ENCODE measurements around the gene TYW1. TPM values are rescaled to one million over a fixed set of nuclear protein-coding genes. Genes with fewer than 3 reads are reported as not detected.
"Not testable (repeated sequence)": the region's sequence is repeated elsewhere in the genome, so short reads cannot be mapped to it uniquely, and the experiment has no call there.

TYW1 gene
- polyA plus RNA-seq, 1 experiment, result 13.0 TPM

- H3K36me3 ChIP-seq (ENCODE audit: control insufficient read depth, insufficient read depth, low read length); POLR2A ChIA-PET; H3K27me3 ChIP-seq (ENCODE audit: control insufficient read depth, insufficient read depth, low read length): not testable (repeated sequence)
- peak overlapping the region; percentile 76 for H3K4me3 ChIP-seq (ENCODE audit: low read depth, low read length)
- DNase-seq (ENCODE audit: low read depth), result peak; percentile 59
- TF ChIP-seq CTCF (IDR thresholded peaks at IDR 0.05; ENCODE audit: insufficient read depth, low read depth, low read length), result peak; percentile 54
- CTCF ChIA-PET, result interaction anchor here (0.6 kb wide), 1 partner anchor 22 kb away, joined by 3 read pairs; no protein-coding TSS in a partner anchor
These were observed 2.0 kb upstream of the TYW1 start for GRCh38 chr7:66994691-66995049.

DNA sequence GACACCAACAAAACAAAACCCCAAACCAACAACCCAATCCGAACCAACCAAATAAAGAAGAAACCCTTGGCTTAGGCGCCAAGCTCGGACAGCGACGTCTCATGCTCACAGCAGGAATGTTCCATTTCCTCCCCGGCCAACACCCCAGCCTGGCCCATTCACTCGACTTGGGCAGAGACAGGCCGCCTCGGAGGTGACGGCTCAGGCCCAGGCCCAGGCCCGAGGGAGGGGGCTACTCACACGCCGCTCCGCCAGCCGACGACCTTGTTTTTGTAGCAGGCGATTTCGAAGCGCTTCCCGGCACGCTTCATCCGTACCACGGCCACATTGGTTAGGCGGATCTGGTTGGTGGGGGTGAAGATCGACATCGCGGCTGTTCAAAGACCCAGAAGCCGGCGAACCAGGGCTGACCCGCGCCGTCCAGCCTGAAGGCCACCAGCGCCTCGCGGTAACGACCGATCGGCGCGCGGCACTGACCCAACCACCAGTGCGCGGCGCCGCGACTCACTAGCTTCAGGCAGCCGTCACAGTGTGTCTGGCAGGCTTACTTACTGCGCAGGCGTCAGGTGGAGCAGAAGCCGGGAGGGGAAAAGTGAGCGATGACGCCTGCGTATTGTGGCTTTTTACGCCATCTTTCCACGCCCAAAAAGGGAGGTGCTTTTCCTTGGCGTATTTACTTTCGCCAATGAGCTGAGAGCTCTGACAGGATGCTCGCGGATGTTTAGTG lies 1.4 kb upstream of the TYW1 start, which contains the start of gene SBDS:
SBDS (minus strand) TSS at position 537 of the 727 bp plus-strand sequence; CDS start at position 368, 169 bp downstream.
- not testable (repeated sequence) for H3K36me3 ChIP-seq (ENCODE audit: control insufficient read depth, insufficient read depth, low read length); H3K27me3 ChIP-seq (ENCODE audit: control insufficient read depth, insufficient read depth, low read length)
- ChIA-PET POLR2A (interaction anchor here (0.5 kb wide), 1 partner anchor 31 kb away, joined by 5 read pairs; no protein-coding TSS in a partner anchor), CTCF (interaction anchor here (0.6 kb wide), 1 partner anchor 23 kb away, joined by 3 read pairs; no protein-coding TSS in a partner anchor)
- peak within 1 kb of the TSS; percentile 76 for H3K4me3 ChIP-seq (ENCODE audit: low read depth, low read length)
- DNase-seq (ENCODE audit: low read depth), result peak; percentile 98

GRCh38 chr7:67000601-67001258 lies 4.1 kb downstream of the TYW1 start:
- H3K4me3 ChIP-seq (ENCODE audit: low read depth, low read length); CTCF ChIA-PET; POLR2A ChIA-PET; H3K36me3 ChIP-seq (ENCODE audit: control insufficient read depth, insufficient read depth, low read length); H3K27me3 ChIP-seq (ENCODE audit: control insufficient read depth, insufficient read depth, low read length); DNase-seq (ENCODE audit: low read depth): not testable (repeated sequence)
- peak; percentile 20; the same call in 1 of the 2 replicates for TF ChIP-seq CTCF (IDR thresholded peaks at IDR 0.05; ENCODE audit: insufficient read depth, low read depth, low read length)

DNA sequence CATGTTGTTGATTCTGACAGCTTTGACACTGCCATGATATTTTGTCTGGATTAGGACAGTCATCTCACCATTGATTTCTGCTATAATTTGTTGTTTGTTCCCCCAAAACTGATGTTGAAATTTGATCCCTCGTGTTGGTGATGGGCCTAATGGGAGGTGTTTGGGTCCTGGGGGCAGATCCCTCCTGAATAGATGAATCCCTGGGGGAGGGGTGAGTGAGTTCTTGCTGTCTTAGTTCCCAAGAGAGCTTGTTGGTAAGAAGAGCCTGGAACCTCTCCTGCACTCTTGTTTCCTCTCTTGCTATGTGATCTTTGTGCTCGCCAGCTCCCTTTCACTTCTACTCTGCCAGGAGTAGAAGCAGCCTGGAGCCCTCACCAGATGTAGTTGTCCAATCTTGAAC lies 7.5 kb downstream of the TYW1 start:
- POLR2A ChIA-PET; DNase-seq (ENCODE audit: low read depth); H3K27me3 ChIP-seq (ENCODE audit: control insufficient read depth, insufficient read depth, low read length); H3K36me3 ChIP-seq (ENCODE audit: control insufficient read depth, insufficient read depth, low read length); H3K4me3 ChIP-seq (ENCODE audit: low read depth, low read length): not testable (repeated sequence)
- CTCF ChIA-PET, result interaction anchor here (0.6 kb wide), 1 partner anchor 467 kb away, joined by 4 read pairs; no protein-coding TSS in a partner anchor

DNA sequence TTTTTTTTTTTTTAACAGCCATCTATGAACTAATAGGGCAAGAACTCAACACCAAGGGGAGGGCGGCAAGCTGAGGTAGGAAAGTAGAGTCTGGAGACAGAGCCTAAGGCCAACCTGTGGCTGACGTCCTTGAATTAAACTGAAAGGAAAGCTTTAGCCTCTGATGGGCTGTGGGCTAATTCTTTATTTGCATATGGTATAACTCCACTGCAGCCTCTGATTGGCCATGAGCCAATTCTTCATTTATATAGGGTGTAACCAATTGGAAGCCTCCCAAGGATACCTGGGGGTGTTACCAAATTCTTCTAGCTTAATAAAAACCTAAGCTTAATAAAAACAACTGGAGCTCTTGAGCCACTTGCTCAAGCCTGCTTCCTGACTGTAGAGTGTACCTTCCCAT lies 10.3 kb downstream of the TYW1 start:
- no peaks in the 10 kb centered on the region; the same call in 1 of the 2 replicates for H3K36me3 ChIP-seq (ENCODE audit: control insufficient read depth, insufficient read depth, low read length)
- no peak overlapping the region for H3K4me3 ChIP-seq (ENCODE audit: low read depth, low read length)
- CTCF ChIA-PET, result no interaction called here
- TF ChIP-seq CTCF (IDR thresholded peaks at IDR 0.05; ENCODE audit: insufficient read depth, low read depth, low read length), result no peak
- POLR2A ChIA-PET, result no interaction called here
- H3K27me3 ChIP-seq (ENCODE audit: control insufficient read depth, insufficient read depth, low read length), result no peaks in the 10 kb centered on the region
- DNase-seq (ENCODE audit: low read depth), result no peak

GRCh38 chr7:67008260-67008659 lies 11.6 kb downstream of the TYW1 start:
- Histone ChIP-seq H3K36me3 (ENCODE audit: control insufficient read depth, insufficient read depth, low read length) (no peaks in the 10 kb centered on the region; the same call in 1 of the 2 replicates), H3K27me3 (ENCODE audit: control insufficient read depth, insufficient read depth, low read length) (no peaks in the 10 kb centered on the region), H3K4me3 (ENCODE audit: low read depth, low read length) (no peak overlapping the region)
- DNase-seq (ENCODE audit: low read depth), result no peak
- ChIA-PET POLR2A (no interaction called here), CTCF (no interaction called here)
- TF ChIP-seq CTCF (IDR thresholded peaks at IDR 0.05; ENCODE audit: insufficient read depth, low read depth, low read length), result no peak

GRCh38 chr7:67009677-67010076 lies 13.0 kb downstream of the TYW1 start:
- POLR2A ChIA-PET; H3K36me3 ChIP-seq (ENCODE audit: control insufficient read depth, insufficient read depth, low read length); CTCF ChIA-PET; H3K27me3 ChIP-seq (ENCODE audit: control insufficient read depth, insufficient read depth, low read length); DNase-seq (ENCODE audit: low read depth); H3K4me3 ChIP-seq (ENCODE audit: low read depth, low read length): not testable (repeated sequence)

DNA sequence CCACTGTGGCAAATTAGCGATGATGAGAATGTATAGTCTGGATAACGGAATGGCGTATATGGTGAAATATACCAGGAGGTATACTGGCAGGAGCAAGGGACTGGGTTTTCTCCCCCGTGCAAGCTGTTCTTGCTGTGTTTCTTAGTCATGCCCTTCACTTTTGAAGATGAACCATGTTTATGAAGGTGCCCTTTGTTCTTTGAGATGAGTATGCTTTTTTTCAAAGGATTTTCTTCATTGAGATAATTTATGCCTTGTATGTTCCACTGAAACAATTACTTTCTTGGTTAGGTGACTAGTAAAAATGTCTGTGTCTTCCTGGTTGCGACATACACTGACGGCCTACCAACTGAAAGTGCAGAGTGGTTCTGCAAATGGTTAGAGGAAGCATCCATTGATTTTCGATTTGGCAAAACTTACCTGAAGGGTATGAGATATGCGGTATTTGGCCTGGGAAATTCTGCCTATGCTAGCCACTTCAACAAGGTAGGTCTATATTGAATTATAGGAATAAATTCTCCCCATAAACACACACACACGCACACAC lies 17.5 kb downstream of the TYW1 start:
- POLR2A ChIA-PET; H3K36me3 ChIP-seq (ENCODE audit: control insufficient read depth, insufficient read depth, low read length); H3K4me3 ChIP-seq (ENCODE audit: low read depth, low read length); DNase-seq (ENCODE audit: low read depth); H3K27me3 ChIP-seq (ENCODE audit: control insufficient read depth, insufficient read depth, low read length): not testable (repeated sequence)
- CTCF ChIA-PET, result interaction anchor here (0.8 kb wide), 1 partner anchor 456 kb away, joined by 3 read pairs; no protein-coding TSS in a partner anchor
